Activated CD4-positive, alpha-beta memory T cell treated with anti-CD3 and anti-CD28 coated beads, Interleukin-2, amount 10 ng/mL, durations not matched to agents 7 days and 5 days (primary cell): ENCODE measurements around the gene CACNA1D. TPM values are rescaled to one million over a fixed set of nuclear protein-coding genes. Genes with fewer than 3 reads are reported as not detected.

Experiments
- CTCF ChIA-PET: fragments of 350-600 bp; sonication (Branson Sonifier 250); formaldehyde crosslinking; loops from one replicate; lab custom pipeline; 2021; ENCODE audit warnings: antibody characterized with exemption, inconsistent platforms; lab: Charles Lee
- POLR2A ChIA-PET: fragments of 350-600 bp; sonication (Branson Sonifier 250); formaldehyde crosslinking; loops from one replicate; lab custom pipeline; 2021; ENCODE audit warnings: antibody characterized with exemption; lab: Charles Lee
- DNase-seq: peaks from one replicate; pipeline ENCODE4 v3.0.0-alpha.2; 2020
- H3K27ac Mint-ChIP-seq: one replicate; pipeline ENCODE4 v1.8.0; 2021; ENCODE audit warnings: mild to moderate bottlenecking, mixed read lengths
- H3K27me3 Mint-ChIP-seq: one replicate; pipeline ENCODE4 v1.8.0; 2021; ENCODE audit warnings: mixed read lengths
- H3K36me3 Mint-ChIP-seq: one replicate; pipeline ENCODE4 v1.8.0; 2021; ENCODE audit warnings: low read depth, mixed read lengths
- H3K4me1 Mint-ChIP-seq: one replicate; pipeline ENCODE4 v1.8.0; 2021; ENCODE audit warnings: mixed read lengths
- H3K4me3 Mint-ChIP-seq: one replicate; pipeline ENCODE4 v1.8.0; 2021; ENCODE audit warnings: mild to moderate bottlenecking, mixed read lengths
- H3K9me3 Mint-ChIP-seq: one replicate; pipeline ENCODE4 v1.8.0; 2021; ENCODE audit warnings: mixed read lengths
- total RNA-seq, 2 experiments: library from RNA; stranded (reverse); gene quantifications; one replicate each; pipeline ENCODE4 v1.2.3, GENCODE V29; 2021

The CACNA1D gene
- total RNA-seq, 2 experiments from 2014 or later = 2.5 to 3.2 TPM

DNA sequence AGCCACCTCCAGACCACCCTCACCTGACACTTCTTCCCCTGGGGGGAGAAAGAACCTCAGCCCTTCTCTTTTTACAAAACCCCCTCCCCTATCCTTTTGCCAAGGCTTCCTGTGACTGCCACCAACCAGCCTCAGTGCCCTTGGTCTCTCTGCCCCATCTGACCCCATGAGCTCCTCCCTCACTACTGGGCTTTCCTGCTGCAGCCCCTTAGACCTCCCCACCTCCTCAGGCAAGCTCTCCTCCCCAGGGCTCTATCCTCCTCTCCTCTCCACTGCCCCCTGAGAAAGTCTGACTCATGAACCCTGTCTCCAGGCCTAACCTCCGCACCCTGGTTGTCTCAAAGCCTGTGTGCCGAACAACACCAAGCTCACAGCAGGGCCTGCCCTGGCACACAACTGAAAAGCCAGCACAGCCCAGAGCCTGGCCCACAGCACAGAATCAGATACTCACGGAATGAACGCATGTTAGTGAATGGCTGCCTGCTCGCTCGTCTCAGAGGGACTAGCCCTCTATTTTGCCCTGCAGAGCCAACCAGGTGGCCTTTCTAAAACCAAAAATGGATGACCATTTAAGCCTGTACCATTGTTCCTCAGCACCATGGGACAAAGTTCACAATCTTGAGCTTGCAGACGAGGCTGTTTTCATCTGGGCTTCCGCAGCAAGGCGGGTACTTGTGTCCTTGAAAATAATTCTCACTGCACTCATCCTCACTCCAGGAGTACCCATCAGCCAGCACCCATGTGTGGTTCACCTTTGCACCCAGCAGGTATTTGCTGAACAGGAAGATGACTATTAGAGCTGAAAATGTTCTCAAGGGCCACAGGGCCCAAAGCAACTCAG is 350.1 kb downstream of the CACNA1D start:
- CTCF ChIA-PET = interaction anchor here (0.9 to 1.2 kb wide), 6 partner anchors 31 to 176 kb away, joined by 3 to 4 read pairs (median 3); no protein-coding TSS in a partner anchor
- Mint-ChIP-seq H3K4me3 (peak overlapping the region; percentile 72), H3K36me3 (peaks cover 4% of the 10 kb centered on the region), H3K9me3 (no peaks in the 10 kb centered on the region), H3K27ac (peak overlapping the region; percentile 43), H3K4me1 (peaks cover 14% of the 10 kb centered on the region), H3K27me3 (peaks cover 52% of the 10 kb centered on the region)
- no peak for DNase-seq
- POLR2A ChIA-PET = interaction anchor here (0.8 to 2.3 kb wide), 6 partner anchors 19 to 737 kb away, joined by 3 to 15 read pairs (median 4); partner anchors contain the start of gene SELENOK

- no peaks in the 10 kb centered on the region for H3K9me3 Mint-ChIP-seq
- CTCF ChIA-PET = interaction anchor here (0.5 to 1.2 kb wide), 11 partner anchors 18 to 290 kb away, joined by 3 to 4 read pairs (median 3); no protein-coding TSS in a partner anchor
- H3K27ac Mint-ChIP-seq = peak overlapping the region; percentile 54
- POLR2A ChIA-PET = interaction anchor here (0.8 to 2.3 kb wide), 7 partner anchors 16 to 737 kb away, joined by 3 to 15 read pairs (median 4); partner anchors contain the start of gene SELENOK
- H3K4me3 Mint-ChIP-seq = peak overlapping the region; percentile 72
- H3K4me1 Mint-ChIP-seq = peaks cover 14% of the 10 kb centered on the region
- peaks cover 4% of the 10 kb centered on the region for H3K36me3 Mint-ChIP-seq
- H3K27me3 Mint-ChIP-seq = peaks cover 54% of the 10 kb centered on the region
- no peak for DNase-seq
These were observed 350.9 kb downstream of the CACNA1D start for GRCh38 chr3:53845103-53845880.

GRCh38 chr3:53845881-53846133 is 351.4 kb downstream of the CACNA1D start:
- POLR2A ChIA-PET = interaction anchor here (1.0 to 2.3 kb wide), 5 partner anchors 15 to 120 kb away, joined by 3 to 15 read pairs (median 5); partner anchors contain the start of gene SELENOK
- peaks cover 4% of the 10 kb centered on the region for H3K36me3 Mint-ChIP-seq

GRCh38 chr3:53846134-53846850 is 351.9 kb downstream of the CACNA1D start, which contains the start of the genes CHDH and IL17RB:
Gene CHDH, minus strand, starts transcription at chr3:53846419. Its CDS starts 22,411 bp downstream, at chr3:53824008.
Gene IL17RB, plus strand, starts transcription at chr3:53846568. Its CDS starts 21 bp downstream, at chr3:53846589.
- Mint-ChIP-seq H3K9me3 (no peaks in the 10 kb centered on the region), H3K27ac (peak within 1 kb of the TSS; percentile 54), H3K4me3 (peak within 1 kb of the TSS; percentile 72), H3K4me1 (peaks cover 14% of the 10 kb centered on the region), H3K36me3 (peaks cover 4% of the 10 kb centered on the region), H3K27me3 (peaks cover 61% of the 10 kb centered on the region)
- DNase-seq = peak; percentile 43
- ChIA-PET POLR2A (interaction anchor here (1.0 to 2.3 kb wide), 4 partner anchors 15 to 121 kb away, joined by 3 to 15 read pairs (median 5); partner anchors contain the start of gene SELENOK), CTCF (interaction anchor here (0.9 to 1.9 kb wide), 4 partner anchors 17 to 176 kb away, joined by 3 to 6 read pairs (median 3); no protein-coding TSS in a partner anchor)

More at GRCh38 chr3:53845881-53846133, 351.4 kb downstream of the CACNA1D start:
- H3K4me1 Mint-ChIP-seq = peaks cover 14% of the 10 kb centered on the region
- H3K27ac Mint-ChIP-seq = no peak overlapping the region
- peak overlapping the region; percentile 72 for H3K4me3 Mint-ChIP-seq
- H3K9me3 Mint-ChIP-seq = no peaks in the 10 kb centered on the region
- CTCF ChIA-PET = interaction anchor here (0.5 to 1.2 kb wide), 10 partner anchors 17 to 291 kb away, joined by 3 to 4 read pairs (median 3); no protein-coding TSS in a partner anchor
- no peak for DNase-seq
- H3K27me3 Mint-ChIP-seq = peaks cover 56% of the 10 kb centered on the region

GRCh38 chr3:53846851-53847155 is 352.4 kb downstream of the CACNA1D start:
- Mint-ChIP-seq H3K27me3 (peaks cover 62% of the 10 kb centered on the region), H3K36me3 (peaks cover 4% of the 10 kb centered on the region), H3K27ac (peak overlapping the region; percentile 34), H3K4me1 (peaks cover 14% of the 10 kb centered on the region), H3K4me3 (peak overlapping the region; percentile 66), H3K9me3 (no peaks in the 10 kb centered on the region)
- DNase-seq = no peak
- POLR2A ChIA-PET = interaction anchor here (1.6 kb wide), 1 partner anchor 44 kb away, joined by 6 read pairs; no protein-coding TSS in a partner anchor
- CTCF ChIA-PET = interaction anchor here (1.9 kb wide), 1 partner anchor 137 kb away, joined by 6 read pairs; no protein-coding TSS in a partner anchor

- no peak overlapping the region for H3K4me3 Mint-ChIP-seq
- peaks cover 44% of the 10 kb centered on the region for H3K27me3 Mint-ChIP-seq
- H3K27ac Mint-ChIP-seq = no peak overlapping the region
- DNase-seq = no peak
- CTCF ChIA-PET = interaction anchor here (1.1 kb wide), 1 partner anchor 144 kb away, joined by 3 read pairs; no protein-coding TSS in a partner anchor
- POLR2A ChIA-PET = interaction anchor here (1.5 kb wide), 1 partner anchor 30 kb away, joined by 5 read pairs; no protein-coding TSS in a partner anchor
- no peaks in the 10 kb centered on the region for H3K9me3 Mint-ChIP-seq
- peaks cover 12% of the 10 kb centered on the region for H3K4me1 Mint-ChIP-seq
- H3K36me3 Mint-ChIP-seq = peaks cover 8% of the 10 kb centered on the region
These were observed 355.5 kb downstream of the CACNA1D start for GRCh38 chr3:53849916-53850315.

DNA sequence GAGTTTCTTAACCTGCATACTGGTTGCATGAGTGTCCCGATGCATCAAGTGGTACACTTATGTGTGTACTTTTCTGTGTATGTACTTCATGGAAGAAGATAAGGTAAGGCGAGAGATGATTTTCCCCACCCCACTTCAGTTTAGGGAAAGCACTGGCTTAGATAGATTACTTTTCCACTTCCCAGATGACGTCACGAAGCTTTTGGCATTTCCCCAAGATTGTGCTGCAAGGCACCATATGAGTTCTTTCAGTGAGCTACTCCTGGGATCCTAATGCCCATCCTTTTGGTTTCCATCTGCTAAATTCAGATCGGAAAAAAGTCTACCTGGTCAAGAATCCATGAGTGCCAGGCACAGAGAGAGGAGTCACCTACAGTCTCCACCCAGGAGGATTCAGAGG is 356.5 kb downstream of the CACNA1D start:
- Mint-ChIP-seq H3K27ac (no peak overlapping the region), H3K4me3 (no peak overlapping the region), H3K27me3 (peaks cover 36% of the 10 kb centered on the region), H3K9me3 (no peaks in the 10 kb centered on the region), H3K36me3 (peaks cover 14% of the 10 kb centered on the region), H3K4me1 (peaks cover 7% of the 10 kb centered on the region)
- POLR2A ChIA-PET = interaction anchor here (0.6 to 1.5 kb wide), 2 partner anchors 29 to 107 kb away, joined by 3 to 5 read pairs; no protein-coding TSS in a partner anchor
- CTCF ChIA-PET = interaction anchor here (1.0 kb wide), 1 partner anchor 476 kb away, joined by 3 read pairs; no protein-coding TSS in a partner anchor
- no peak for DNase-seq

- peaks cover 3% of the 10 kb centered on the region for H3K27me3 Mint-ChIP-seq
- ChIA-PET CTCF (no interaction called here), POLR2A (interaction anchor here (3.0 kb wide), 1 partner anchor 34 kb away, joined by 11 read pairs; the partner anchor contains the start of gene SELENOK)
- no peak for DNase-seq
- H3K4me3 Mint-ChIP-seq = no peak overlapping the region
- H3K4me1 Mint-ChIP-seq = peaks cover 10% of the 10 kb centered on the region
- H3K27ac Mint-ChIP-seq = no peak overlapping the region
- peaks cover 35% of the 10 kb centered on the region for H3K36me3 Mint-ChIP-seq
- H3K9me3 Mint-ChIP-seq = no peaks in the 10 kb centered on the region
These were observed 362.6 kb downstream of the CACNA1D start for GRCh38 chr3:53856964-53857363.

DNA sequence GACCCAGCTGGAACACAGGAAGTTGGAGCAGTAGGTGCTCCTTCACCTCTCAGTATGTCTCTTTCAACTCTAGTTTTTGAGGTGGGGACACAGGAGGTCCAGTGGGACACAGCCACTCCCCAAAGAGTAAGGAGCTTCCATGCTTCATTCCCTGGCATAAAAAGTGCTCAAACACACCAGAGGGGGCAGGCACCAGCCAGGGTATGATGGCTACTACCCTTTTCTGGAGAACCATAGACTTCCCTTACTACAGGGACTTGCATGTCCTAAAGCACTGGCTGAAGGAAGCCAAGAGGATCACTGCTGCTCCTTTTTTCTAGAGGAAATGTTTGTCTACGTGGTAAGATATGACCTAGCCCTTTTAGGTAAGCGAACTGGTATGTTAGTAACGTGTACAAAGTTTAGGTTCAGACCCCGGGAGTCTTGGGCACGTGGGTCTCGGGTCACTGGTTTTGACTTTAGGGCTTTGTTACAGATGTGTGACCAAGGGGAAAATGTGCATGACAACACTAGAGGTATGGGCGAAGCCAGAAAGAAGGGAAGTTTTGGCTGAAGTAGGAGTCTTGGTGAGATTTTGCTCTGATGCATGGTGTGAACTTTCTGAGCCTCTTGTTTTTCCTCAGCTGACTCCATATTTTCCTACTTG is 363.8 kb downstream of the CACNA1D start:
- CTCF ChIA-PET = interaction anchor here (1.2 kb wide), 1 partner anchor 34 kb away, joined by 3 read pairs; the partner anchor contains the start of gene SELENOK
- peaks cover 10% of the 10 kb centered on the region for H3K4me1 Mint-ChIP-seq
- H3K27ac Mint-ChIP-seq = no peak overlapping the region
- no peaks in the 10 kb centered on the region for H3K9me3 Mint-ChIP-seq
- no peak overlapping the region for H3K4me3 Mint-ChIP-seq
- no peak for DNase-seq
- H3K27me3 Mint-ChIP-seq = peaks cover 3% of the 10 kb centered on the region
- peaks cover 42% of the 10 kb centered on the region for H3K36me3 Mint-ChIP-seq
- POLR2A ChIA-PET = interaction anchor here (3.0 kb wide), 1 partner anchor 33 kb away, joined by 11 read pairs; the partner anchor contains the start of gene SELENOK

GRCh38 chr3:53859178-53859577 is 364.8 kb downstream of the CACNA1D start:
- ChIA-PET CTCF (interaction anchor here (1.1 kb wide), 1 partner anchor 149 kb away, joined by 3 read pairs; no protein-coding TSS in a partner anchor), POLR2A (no interaction called here)
- H3K27me3 Mint-ChIP-seq = peaks cover 2% of the 10 kb centered on the region
- peaks cover 10% of the 10 kb centered on the region for H3K4me1 Mint-ChIP-seq
- DNase-seq = no peak
- peaks cover 47% of the 10 kb centered on the region for H3K36me3 Mint-ChIP-seq
- H3K9me3 Mint-ChIP-seq = no peaks in the 10 kb centered on the region
- H3K4me3 Mint-ChIP-seq = no peak overlapping the region
- peak overlapping the region; percentile 16 for H3K27ac Mint-ChIP-seq

GRCh38 chr3:53860196-53860595 is 365.8 kb downstream of the CACNA1D start:
- CTCF ChIA-PET = no interaction called here
- DNase-seq = no peak
- POLR2A ChIA-PET = interaction anchor here (1.5 kb wide), 1 partner anchor 15 kb away, joined by 5 read pairs; no protein-coding TSS in a partner anchor
- Mint-ChIP-seq H3K9me3 (no peaks in the 10 kb centered on the region), H3K27me3 (no peaks in the 10 kb centered on the region), H3K4me1 (peaks cover 10% of the 10 kb centered on the region), H3K4me3 (no peak overlapping the region), H3K36me3 (peaks cover 53% of the 10 kb centered on the region), H3K27ac (no peak overlapping the region)
